Measurements from ENCODE around the gene SPACA6.

SPACA6 gene

DNA sequence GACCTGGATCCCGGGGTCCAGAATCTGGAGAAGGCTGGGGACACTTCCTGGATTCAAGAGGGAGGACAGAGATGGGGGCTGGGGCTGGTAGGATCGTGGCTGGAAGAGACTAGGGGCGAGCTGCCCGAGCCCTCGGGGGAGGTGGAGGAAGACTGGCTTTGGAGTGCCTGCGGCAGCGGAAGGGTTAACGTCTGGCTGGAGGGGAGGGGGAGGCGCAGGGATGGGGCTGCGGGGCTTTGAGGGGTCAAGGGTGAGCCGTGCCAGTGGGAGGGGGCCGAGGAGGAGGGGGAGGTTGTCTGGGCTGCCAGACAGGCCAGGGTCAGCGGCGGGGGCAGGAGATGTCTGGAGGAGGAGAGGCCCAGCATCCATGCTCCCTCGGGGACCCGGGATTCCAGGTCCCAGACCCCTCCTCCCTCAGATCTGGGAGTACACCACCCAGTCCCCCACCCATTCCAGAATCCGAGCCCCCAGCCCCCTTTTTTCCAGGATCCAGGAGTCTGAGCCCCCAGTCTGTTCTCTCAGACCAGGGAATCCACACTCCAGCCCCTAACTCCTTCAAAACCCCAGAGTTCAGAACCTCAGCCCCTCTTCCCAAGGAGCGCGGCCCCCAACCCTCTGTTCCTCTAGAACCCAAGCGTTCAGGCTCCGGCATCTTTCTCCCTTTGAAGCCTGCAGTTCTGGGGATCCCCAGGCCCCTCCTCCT is 3.2 kb upstream of the SPACA6 start:
- no peak for DNase-seq

DNA sequence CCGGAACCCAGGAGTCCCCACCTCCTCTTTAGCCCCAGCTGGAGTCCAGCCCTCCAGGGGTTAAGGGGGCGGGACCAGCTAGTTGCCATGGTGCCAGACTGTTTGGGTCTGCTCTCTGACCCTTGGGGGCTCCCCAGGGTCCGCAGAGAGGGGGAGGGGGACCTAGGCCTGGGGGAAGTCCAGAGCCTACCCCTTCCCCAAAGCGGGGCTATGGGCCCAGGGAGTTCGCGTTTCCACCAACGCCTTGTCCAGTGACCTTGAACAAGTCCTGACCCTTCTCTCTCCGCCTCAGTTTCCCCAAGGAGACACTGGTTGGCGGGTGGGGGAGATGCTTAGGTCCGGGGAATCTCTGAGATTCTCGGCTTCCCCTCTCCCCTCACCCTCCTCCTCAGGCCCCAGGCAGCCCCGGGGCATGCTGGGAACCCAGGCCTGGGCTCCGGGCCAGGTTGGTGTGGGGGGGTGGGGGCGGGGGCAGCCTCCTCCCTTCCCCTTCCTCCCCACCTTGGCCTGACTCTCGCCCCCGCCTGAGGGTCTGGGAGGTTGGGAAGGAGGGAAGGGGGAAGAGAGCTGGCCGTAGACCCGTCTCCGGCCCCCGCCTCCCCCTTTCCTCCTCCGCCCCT is 2.6 kb upstream of the SPACA6 start:
- peak; percentile 67 for DNase-seq

DNA sequence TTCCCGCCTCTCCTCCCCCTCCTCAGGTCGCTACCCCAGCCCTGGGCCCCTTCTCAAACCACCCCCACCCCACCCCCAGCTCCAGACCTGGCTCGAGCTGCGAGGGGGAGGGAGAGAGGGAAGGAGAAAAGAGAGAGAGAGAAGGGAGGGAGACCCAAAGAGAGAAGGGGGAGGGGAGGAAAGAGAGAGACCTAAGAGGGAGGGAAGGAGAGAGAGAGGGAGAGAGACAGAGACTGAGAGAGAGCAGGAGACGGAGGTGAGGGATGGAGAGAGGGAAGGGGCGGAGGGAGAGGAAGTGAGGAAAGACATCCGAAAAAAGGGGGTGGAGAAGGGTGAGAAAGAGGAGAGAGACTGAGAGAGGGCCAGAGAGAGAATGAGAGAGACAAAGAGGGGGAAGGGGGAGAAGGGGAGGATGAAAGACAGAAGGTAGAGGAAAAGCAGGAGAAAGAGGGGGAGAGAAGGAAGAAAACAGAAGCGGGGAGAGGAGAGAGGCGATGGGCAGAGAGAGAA is 2.0 kb upstream of the SPACA6 start:
- DNase-seq = no peak

DNA sequence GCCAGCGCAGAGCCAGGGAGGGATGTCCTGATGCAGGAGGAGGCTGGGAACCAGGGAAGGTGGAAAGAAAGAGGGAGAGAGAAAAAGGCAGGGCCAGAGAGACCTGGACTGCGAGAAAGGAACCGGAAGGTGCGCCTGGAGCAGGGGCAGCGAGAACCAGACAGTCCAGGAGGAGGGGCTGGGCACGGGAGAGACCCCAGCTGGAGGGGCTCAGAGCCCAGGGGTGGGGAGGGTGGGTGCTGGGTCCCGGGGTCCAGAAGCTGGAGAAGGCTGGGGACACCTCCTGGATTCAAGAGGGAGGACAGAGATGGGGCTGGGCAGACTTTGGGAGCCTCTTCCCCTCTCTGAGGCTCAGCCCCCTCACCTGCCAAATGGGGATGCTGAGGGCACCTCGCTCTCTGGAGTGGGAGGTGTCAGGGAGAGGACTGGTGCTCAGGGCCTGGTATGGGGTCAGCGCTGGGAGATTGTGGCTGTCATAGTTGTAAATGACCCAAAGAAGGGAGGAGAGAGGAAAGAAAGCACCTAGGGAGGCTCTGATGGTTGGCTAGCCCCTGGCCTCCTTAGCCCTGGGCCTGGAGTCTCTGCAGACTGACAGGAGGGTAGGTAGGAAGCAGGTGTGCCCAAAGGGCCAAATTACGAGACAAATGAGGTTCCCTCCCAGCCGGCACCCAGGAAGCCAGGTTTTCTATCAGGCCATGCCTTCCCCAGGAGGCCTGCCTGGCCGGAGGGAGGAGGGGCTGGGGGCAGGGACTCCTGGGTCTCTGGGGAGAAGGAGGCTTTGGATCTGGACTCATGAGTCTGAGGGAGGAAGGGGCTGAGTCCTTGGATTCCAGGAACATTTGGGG is 1.3 kb upstream of the SPACA6 start:
- no peak for DNase-seq

DNA sequence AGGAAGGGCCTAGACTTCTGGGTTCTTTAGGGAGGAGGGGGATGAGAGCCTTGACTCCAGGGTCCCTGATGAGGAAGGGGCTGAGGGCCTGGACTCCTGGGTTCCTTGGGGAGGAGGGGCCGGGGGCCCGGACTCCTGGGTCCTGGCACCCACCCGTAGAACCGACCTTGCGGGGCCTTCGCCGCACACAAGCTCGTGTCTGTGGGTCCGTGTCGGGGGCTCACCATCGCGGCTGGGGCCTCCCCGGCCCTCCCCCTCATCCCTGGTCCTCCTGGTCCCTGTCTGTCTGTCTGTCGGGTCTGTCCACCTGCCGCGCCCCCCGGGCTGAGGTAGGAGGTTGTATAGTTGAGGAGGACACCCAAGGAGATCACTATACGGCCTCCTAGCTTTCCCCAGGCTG is 662 bp upstream of the SPACA6 start:
- no peak for DNase-seq

DNA sequence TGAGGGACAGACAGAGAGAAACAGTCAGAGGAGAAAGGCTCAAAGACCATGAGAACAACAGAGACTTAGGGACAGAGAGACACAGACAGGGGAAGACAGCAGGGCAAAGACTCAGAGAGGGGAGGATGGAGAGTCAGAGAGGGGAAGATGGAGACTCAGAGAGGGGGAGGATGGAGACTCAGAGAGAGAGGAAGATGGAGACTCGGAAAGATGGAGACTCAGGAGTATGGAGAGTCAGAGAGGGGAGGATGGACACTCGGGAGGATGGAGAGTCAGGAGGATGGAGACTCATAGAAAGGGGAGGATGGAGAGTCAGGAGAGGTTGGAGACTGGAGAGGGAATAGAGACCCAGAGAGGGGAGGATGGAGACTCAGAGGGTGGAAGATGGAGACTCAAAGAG is 689 bp downstream of the SPACA6 start:
- DNase-seq = no peak

DNA sequence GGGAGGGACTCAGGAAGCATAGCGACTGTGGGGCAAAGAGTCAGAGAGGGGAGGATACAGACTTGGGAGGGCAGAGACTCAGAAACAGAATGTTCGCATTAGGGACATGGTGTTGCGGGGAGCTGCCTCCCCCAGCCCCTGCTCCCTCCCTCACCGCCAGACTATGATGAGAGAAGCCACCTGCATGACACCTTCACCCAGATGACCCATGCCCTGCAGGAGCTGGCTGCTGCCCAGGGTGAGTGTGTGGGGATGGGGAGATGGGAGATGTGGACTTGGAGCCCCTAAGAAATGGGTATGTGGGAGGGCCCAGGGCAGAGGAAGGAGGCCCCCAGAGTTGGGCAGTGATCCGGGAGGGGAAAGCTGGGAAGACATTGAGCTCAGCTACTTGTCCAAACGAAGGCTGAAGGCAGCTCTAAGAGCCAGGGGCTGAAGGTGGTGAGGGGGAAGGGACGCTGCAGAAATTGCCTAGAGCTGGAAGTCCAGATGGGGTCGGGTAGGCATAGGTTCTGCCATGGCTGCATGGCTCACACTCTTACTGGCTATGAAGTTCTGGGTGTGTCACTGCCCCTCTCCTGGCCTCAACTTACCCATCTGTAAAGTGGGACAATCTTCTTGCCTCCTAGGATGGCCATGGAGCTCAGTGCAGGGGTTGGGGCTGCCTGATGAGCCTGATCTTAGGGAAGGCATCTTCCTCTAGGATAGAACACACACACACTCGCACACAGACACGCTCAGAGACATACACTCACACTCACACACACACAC is 1.4 kb downstream of the SPACA6 start:
- DNase-seq = no peak

DNA sequence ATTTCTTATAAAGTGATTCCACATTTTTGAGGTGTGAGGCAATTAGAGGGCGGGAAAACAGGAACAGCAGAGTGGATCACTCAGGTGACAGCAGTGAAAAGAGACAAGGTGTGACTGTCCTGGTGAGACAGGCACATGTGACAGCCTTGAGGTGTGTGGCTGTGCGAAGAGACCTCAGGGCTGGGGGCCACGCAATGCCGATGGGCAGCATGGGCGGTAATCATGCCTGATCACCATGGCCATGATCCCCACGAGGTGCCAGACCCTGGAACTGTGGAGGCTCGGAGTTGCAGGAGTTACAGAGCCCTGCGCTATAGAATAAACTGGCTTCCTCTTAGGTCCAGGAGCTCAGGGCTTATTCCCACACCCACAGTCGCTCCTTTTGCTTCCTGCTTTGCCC is 2.0 kb downstream of the SPACA6 start:
- no peak for DNase-seq

DNA sequence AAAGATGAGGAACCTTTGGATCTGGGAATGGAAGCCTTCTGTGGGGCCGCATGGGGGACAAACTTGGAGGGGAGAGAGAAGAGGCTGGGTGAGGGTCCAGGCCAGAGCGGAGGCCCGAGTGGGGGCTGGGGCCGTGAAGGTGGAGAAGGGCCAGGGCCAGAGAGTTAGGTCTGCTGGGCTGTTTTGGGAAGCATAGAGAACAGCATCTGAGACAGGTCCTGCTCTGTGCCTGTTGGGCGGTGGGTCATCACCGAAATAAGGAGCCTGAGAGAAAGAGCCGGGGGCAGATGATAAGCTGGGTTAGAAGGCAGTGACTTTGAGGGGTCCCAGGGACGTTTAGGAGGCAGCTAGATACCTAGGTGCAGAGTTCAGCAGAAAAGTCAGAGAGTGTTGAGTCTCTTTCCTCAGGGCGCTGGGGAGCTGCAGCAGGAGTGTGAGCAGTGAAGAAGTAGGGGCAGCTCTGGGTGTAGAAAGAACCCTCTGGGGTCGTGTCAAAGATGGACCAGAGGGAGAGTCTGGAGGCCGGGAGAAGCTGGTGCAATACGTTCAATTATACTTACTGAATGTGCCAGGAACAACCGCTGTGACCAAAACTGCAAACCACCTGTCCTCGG is 2.7 kb downstream of the SPACA6 start:
- DNase-seq = no peak

DNA sequence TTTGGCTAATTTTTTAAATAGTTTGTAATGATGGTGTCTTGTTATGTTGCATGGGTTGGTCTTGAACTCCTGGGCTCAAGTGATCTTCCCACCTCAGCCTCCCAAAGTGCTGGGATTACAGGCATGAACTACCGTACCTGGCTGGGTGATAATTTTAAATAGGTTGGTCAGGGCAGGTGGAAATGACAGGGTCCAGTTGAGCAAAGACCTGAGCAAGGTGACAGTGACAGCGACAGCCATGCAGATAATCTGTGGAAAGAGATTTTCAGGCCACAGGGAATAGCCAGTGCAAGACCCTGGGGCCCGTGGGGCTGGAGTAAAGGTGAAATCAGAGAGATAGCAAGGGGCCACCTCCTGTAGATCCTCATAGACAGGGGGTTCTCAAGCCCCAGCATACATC is 3.5 kb downstream of the SPACA6 start:
- DNase-seq = no peak

DNA sequence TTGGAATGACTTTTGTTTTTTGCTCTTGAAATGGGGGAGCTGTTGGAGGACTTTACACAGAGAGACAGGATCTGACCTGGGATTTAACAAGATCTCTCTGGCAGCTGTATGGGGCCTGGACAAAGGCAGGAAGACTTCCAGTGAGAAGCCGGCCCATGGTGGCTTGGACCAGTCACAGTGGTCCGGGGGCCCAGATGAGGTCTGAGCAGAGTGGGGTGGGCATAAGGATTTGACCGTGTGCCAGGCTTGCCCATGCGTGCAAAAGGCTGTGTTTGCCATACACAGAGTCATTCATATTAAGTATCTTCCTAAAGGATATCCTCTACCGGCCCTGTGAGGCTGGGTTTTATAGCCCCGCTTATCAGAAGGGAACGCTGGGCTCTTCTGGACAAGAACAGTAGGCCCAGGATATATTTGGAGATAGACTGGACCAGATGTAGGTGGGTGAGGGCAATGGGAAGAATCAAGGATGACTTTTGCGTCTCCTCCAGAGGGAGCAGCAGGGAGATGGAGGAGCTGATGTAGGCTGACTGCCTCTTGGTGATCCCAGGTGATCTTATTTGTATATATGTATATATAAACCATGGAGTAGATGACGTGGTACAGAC is 4.1 kb downstream of the SPACA6 start:
- DNase-seq = no peak

DNA sequence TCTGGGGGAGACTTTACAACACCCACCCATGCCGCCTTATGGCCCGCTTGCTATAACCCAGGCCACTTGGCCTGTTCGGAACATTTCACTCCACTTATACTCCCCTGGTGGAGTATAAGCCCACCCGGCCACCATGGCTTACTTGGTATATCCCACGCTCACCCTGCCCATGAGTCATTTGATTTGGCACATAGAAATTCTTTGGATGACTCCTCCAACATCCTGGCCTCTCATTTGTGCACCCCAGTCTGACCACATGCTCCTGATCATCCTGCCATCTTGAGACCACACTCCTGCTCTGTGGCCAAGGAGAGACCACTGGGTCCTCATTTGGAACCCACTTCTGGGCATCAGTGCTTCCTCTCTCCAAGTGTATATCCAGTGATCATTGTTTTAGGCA is 5.2 kb downstream of the SPACA6 start:
- DNase-seq = no peak

DNA sequence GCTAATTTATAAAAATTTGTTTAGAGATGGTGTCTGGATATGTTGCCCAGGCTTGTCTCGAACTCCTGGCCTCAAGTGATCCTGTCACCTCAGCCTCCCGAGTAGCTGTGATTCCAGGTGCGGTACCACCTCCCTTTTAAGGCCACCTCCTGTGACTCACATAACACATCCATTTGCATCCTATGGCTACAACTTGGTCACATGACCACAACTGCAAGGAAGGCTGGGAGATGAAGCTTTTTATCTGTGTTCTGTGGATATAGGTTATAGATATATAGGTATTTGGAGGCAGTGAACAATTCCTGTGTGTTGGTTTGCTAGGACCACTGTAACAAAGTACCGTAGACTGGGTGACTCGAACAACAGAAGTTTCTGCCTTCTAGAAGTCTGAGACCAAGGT is 6.0 kb downstream of the SPACA6 start:
- no peak for DNase-seq

DNA sequence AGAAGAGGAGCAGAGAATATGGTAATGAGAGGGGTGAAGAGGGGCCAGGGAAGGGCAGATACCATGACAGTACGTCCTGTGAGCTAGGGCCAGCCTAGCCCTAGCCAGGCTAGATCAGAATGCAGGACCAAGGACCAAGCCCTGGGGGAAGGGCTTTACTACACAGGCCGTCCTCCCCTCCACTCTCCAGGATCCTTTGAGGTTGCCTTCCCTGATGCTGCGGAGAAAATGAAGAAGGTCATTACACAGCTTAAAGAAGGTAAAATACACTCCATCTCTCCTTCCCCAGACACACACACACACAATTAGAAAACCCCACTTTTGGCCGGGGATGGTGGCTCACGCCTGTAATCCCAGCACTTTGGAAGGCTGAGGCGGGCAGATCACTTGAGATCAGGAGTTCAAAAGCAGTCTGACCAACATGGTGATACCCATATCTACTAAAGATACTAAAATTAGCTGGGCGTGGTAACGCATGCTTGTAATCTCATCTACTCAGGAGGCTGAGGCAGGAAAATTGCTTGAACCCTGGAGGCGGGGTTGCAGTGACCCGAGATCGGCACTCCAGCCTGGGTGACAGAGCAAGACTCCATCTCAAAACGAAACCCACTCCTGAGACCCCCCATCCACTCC is 8.5 kb downstream of the SPACA6 start:
- no peak for DNase-seq

DNA sequence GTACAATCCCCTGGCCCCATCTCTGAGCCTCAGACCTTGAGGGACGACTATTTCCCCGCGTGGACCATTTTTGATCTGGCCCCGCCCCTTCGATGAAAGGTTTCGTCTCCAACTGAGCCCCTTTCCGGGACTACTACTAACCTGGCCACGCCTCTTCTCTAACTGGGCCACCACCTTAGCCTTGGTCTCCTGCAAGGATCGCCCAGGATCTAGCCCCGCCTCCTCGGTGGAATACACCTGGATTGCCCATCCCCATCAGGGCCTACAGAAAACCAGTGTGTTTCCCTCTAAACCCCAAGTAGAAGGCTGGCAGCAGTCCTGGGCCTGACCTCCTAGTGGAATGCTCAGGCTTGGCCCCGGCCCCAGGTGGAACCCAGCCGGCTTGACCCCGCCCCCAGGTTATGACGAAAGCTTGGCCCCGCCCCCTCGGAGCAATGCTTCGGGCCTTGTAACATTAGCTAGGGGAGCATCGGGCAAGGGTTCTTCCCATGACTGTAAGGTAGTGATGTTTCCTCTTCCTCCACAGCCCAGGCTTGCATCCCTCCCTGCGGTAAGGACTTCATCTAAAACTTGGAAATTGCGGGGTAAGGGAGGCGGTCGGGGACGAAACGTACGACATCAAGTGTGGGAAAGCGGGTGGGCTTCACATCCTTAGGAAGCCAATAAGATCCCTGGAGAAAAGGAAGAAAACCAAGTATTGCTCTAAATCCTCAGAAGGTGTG is 9.1 kb downstream of the SPACA6 start:
- DNase-seq = no peak

DNA sequence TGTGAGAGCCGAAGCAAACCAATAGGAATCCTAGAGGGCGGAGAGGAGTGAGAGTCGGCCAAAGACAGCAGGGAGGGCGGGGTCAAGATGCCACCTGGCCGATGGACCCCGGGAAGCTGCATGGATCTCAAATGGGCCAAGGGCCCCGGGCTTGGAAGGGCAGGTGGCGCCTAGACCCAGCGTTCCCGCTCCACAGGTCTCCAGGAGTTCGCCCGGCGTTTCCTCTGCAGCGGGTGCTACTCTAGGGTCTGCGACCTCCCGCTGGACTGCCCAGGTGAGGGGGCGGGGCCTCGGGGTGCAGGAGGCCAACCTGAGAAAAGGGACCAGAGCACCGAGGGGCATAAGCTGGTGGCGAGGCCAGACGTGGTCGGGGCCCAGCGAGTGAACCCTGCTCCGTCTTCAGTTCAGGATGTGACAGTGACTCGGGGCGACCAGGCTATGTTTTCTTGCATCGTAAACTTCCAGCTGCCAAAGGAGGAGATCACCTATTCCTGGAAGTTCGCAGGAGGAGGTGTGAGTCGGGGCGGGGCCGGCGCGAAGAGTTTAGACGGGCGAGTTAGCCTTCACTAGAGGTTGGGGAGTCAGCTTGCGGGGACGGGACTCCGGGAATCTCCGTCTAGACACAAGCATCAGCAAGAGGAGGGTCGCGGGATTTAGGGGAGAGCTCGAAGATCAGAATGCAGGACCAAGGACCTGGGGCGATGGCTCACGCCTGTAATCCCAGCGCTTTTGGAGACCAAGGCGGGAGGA is 9.9 kb downstream of the SPACA6 start:
- no peak for DNase-seq

DNA sequence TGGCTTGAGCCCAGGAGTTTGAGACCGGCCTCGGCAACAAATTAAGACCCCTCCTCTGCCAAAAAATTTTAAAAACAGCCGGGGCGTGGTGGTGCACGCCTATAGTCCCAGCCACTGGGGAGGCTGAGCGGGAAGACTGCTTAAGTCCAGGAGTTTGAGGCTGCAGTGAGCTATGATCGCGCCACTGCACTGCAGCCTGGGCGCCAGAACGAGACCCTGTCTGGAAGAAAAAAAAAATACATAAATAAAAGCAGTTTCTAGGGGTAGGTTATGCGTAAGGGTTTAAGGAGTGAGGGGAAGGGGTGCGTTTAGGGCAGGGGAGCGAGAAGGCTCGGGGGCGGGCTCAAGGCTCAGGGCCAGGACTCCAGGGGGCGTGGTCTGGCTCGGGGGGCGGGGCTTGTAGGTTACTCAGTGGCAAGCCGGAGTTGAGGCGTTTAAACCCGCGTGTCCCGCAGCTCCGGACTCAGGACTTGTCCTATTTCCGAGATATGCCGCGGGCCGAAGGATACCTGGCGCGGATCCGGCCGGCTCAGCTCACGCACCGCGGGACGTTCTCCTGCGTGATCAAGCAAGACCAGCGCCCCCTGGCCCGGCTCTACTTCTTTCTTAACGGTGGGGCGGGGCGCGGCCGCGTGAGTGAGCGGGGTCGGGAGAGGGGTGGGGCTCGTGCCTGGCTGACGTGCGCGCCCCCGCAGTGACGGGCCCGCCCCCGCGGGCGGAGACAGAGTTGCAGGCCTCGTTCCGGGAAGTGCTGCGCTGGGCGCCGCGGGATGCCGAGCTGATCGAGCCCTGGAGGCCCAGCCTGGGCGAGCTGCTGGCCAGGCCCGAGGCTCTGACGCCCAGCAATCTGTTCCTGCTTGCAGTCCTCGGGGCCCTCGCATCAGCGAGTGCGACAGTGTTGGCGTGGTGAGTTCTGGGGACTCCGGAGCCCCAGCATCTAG is 10.7 kb downstream of the SPACA6 start:
- DNase-seq = peak; percentile 75

DNA sequence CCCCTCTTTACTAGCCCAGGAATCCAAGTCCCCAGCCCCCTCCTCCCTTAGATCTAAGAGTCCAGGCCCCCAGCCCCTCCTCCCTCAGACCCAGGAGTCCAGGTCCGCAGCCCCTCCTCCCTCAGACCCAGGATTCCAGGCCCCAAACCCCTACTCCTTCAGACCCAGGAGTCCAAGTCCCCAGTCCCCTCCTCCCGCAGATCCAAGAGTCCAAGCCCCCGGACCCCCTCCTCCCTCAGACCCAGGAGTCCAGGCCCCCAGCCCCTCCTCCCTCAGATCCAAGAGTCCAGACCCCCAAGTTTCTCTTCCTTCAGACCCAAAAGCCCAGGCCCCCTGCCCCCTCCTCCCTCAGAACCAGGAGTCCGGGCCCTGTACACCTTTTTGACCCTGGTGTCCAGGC is 11.5 kb downstream of the SPACA6 start:
- DNase-seq = no peak

DNA sequence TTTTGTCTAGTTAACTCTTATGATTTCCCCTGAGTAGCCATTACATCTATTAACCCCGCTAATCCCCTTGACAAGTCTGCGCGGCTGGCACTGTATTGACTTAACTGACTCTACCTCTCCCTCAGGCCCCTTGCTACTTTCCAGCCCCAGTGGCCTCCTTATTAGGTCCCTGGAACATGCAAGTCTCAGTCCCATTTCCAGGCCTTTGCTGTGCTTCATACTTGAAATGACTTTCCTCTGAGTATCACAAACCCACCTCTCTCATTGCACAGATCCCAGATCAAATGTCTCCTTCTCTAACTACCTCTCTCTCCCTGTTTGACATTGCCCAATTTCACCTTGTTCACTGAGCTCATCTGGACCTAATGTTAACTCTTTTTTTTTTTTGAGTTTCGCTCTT is 13.2 kb downstream of the SPACA6 start:
- no peak for DNase-seq
